Rectal smooth muscle tissue (tissue), 1 donor: ENCODE data around the gene DLG2.

Experiments
- H3K27ac ChIP-seq: one replicate; pipeline ENCODE4 v1.7.0; 2013; ENCODE audit warnings: low read depth, low read length, inconsistent platforms
- H3K27me3 ChIP-seq: one replicate; pipeline ENCODE4 v1.7.0; 2013; ENCODE audit warnings: low read length; ENCODE audit not compliant: control insufficient read depth, insufficient read depth
- H3K36me3 ChIP-seq: one replicate; pipeline ENCODE4 v1.7.0; 2013; ENCODE audit warnings: low read length; ENCODE audit not compliant: control insufficient read depth, insufficient read depth
- H3K4me1 ChIP-seq: one replicate; pipeline ENCODE4 v1.7.0; 2013; ENCODE audit warnings: low read length; ENCODE audit not compliant: control insufficient read depth, insufficient read depth
- H3K4me3 ChIP-seq: one replicate; pipeline ENCODE4 v1.7.0; 2013; ENCODE audit warnings: low read length
- H3K9ac ChIP-seq: one replicate; pipeline ENCODE4 v1.7.0; 2013; ENCODE audit warnings: low read length

DLG2 gene

GRCh38 chr11:83666149-83666548 lies 1961.0 kb downstream of the DLG2 start:
- H3K27me3 ChIP-seq = no peaks in the 10 kb centered on the region
- H3K4me3 ChIP-seq = no peak overlapping the region
- H3K4me1 ChIP-seq = no peaks in the 10 kb centered on the region
- no peak overlapping the region for H3K9ac ChIP-seq
- H3K27ac ChIP-seq = no peak overlapping the region
- H3K36me3 ChIP-seq = no peaks in the 10 kb centered on the region

GRCh38 chr11:83663988-83664387 lies 1963.2 kb downstream of the DLG2 start:
- H3K36me3 ChIP-seq = no peaks in the 10 kb centered on the region
- H3K4me3 ChIP-seq = no peak overlapping the region
- H3K27ac ChIP-seq = no peak overlapping the region
- no peaks in the 10 kb centered on the region for H3K27me3 ChIP-seq
- no peak overlapping the region for H3K9ac ChIP-seq
- no peaks in the 10 kb centered on the region for H3K4me1 ChIP-seq

DNA sequence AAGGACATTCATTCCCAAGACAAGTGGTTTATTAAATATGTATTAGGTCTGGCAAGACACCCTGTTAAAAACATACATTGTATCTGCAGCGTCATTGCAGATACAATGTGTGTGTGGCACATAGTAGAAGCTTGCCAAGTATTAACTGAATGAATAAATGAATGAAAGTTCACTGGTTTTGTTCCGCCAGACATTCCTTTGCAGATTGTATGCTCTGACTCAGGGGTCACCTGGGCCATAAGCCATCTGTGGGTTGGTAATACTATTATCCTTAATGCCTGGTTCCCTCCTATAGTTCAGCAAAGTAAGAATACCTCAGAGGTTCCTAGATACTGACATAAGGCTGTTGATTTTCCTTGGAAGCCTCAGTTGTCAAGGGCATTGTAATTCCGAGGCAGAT lies 1963.7 kb downstream of the DLG2 start:
- Histone ChIP-seq H3K4me1 (no peaks in the 10 kb centered on the region), H3K27me3 (no peaks in the 10 kb centered on the region), H3K4me3 (no peak overlapping the region), H3K9ac (no peak overlapping the region), H3K27ac (no peak overlapping the region), H3K36me3 (no peaks in the 10 kb centered on the region)

- Histone ChIP-seq H3K4me3 (no peak overlapping the region), H3K27ac (no peak overlapping the region), H3K9ac (no peak overlapping the region), H3K4me1 (no peaks in the 10 kb centered on the region), H3K36me3 (no peaks in the 10 kb centered on the region), H3K27me3 (no peaks in the 10 kb centered on the region)
Measured at GRCh38 chr11:83662494-83662893, 1964.7 kb downstream of the DLG2 start.

DNA sequence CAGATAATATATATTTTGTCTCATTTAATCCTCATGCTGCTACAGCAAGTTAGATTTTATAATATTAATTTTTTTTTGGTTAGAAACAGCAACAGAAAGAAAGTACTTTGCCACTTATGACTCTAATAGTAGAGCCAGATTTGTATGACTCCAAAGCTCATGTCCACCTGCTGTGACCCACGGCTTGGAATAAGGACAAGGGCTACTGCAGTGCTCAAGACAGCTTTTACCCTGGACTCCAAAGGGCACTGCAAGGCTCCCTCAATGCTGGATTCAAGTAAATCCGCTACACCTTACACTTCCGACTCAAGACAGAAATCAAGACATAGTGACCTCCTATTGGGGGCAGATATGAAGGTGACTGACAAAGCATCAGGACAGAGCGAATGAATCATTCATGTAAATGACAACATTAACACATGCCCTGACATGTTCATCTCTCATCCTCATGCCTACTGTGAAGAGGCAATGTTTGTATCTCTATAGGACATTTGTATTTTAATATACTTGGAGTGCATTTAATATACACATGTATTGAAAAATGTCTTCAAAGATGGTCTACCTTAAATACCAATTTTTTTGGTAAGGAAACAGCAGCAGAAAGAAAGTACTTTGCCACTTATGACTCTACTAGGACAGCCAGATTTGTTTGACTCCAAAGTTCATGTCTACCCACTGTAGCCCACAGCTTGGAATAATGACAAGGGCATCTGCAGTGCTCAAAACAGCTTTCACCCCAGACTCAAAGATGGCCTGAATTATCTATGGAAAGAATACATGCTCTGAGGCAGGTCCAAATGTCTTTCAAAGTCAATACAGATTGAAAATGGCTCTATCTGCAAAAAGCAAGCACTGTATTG lies 1965.4 kb downstream of the DLG2 start:
- H3K4me3 ChIP-seq = no peak overlapping the region
- H3K27ac ChIP-seq = no peak overlapping the region
- no peaks in the 10 kb centered on the region for H3K27me3 ChIP-seq
- no peak overlapping the region for H3K9ac ChIP-seq
- H3K4me1 ChIP-seq = no peaks in the 10 kb centered on the region
- no peaks in the 10 kb centered on the region for H3K36me3 ChIP-seq

- Histone ChIP-seq H3K27ac (no peak overlapping the region), H3K4me3 (no peak overlapping the region), H3K9ac (no peak overlapping the region), H3K36me3 (no peaks in the 10 kb centered on the region), H3K4me1 (no peaks in the 10 kb centered on the region), H3K27me3 (no peaks in the 10 kb centered on the region)
Measured at GRCh38 chr11:83659466-83659865, 1967.7 kb downstream of the DLG2 start.

DNA sequence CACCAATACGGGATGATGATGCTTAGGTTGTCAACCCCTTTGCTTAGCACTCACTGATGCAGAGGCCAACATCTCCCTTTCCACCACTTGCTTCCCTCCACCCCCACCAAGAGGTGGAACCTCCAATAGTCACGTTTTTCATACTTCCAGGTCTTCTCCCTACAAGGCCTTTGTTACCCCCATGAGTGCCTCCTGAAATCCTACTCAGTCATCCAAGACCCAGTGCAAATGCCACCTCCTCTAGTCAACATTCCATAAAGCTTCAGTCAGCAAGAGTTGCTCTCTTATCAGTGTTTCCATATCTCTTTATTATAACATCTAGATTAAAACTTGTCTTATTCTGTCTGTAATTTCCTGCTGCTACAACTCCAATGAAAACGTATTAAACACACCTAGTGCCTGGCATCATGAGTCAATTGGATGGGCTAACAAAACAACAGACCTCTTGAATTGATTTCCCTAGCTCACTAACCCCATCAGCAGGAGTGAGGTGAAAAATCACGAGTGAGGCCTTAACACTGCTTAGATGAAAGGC lies 1970.3 kb downstream of the DLG2 start:
- Histone ChIP-seq H3K4me1 (no peaks in the 10 kb centered on the region), H3K27ac (no peak overlapping the region)

DNA sequence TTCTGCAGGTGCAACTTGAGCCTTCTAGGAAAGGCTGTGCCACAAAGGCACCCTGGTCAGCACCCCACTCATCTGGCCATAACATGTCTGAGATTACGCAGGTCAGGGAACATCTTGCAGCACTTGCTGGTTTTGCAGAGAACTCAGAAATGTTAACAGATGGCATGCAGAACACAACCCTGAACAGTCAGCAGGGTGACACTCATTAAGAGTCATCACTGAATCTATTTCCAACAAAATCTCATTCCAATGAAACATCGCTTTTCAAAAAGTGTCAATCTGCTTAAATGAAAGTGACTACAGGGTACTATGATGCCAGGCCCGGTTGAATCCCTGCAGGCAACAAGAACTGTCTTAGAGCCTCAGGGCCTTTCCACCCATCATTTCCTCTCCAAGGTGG lies 1971.2 kb downstream of the DLG2 start:
- no peaks in the 10 kb centered on the region for H3K4me1 ChIP-seq
- no peak overlapping the region for H3K27ac ChIP-seq
- no peak overlapping the region for H3K4me3 ChIP-seq
- no peaks in the 10 kb centered on the region for H3K36me3 ChIP-seq
- H3K27me3 ChIP-seq = no peaks in the 10 kb centered on the region
- no peak overlapping the region for H3K9ac ChIP-seq

More for the DNA sequence above, 1970.3 kb downstream of the DLG2 start:
- Histone ChIP-seq H3K36me3 (no peaks in the 10 kb centered on the region), H3K9ac (no peak overlapping the region), H3K27me3 (no peaks in the 10 kb centered on the region), H3K4me3 (no peak overlapping the region)

DNA sequence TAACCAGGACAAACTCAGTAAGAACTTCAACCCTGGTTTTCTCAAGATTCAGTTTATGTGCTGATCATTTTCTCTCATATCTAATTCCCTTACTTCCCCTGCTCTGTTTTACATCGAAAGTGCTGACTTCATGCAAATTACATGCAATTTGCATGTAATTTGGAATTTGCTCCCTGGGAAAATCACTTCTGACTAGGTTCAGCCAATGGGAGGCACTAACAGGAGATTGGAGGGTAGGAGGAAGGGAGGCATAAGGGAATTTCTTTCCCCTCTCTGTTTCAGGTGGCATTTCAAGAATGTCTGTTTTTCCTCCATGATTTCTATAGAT lies 1977.7 kb downstream of the DLG2 start:
- H3K4me3 ChIP-seq = no peak overlapping the region
- H3K9ac ChIP-seq = no peak overlapping the region
- H3K4me1 ChIP-seq = no peaks in the 10 kb centered on the region
- H3K36me3 ChIP-seq = no peaks in the 10 kb centered on the region
- H3K27ac ChIP-seq = no peak overlapping the region
- no peaks in the 10 kb centered on the region for H3K27me3 ChIP-seq

DNA sequence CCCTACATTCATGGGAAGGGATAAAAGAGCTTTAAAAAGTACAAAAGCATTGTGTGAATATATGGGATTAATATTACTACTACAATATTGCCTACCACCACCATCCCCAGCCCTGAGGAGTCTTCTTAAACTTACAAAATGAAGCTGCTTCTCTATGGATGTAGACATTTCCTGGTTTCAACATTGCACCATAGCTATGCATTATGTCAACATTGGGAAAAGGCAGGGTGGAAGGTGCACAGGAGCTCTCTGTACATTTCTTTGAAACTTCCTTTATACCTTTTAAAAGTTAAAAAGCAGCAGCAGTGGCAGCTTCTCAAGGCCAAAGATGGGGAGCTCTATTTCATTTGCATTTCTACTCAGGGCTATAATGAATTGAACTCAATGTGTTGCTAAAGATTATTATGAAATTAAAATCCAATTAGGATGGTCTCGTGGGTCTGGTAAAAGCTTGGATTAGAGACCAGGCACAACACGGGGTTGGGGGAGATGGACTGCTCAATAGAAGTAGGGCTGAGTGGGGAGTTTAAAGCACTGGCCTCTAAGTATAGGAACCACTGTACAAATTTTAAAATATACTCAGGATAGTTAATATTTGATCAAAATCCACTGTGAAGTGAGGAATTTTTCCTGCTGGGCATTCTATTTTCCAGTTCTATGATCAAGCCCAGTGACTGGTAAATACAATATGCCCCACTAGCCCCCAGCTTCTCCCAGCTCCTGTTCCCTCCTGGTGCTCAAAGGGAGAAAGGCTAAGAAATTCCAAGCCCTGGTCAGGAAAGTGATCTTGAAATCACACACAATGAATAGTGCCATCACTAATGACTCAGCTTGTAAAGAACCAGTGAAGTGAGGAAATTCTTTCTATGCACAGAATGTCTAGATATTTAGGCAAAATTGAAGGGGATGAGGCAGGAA lies 1978.3 kb downstream of the DLG2 start:
- no peaks in the 10 kb centered on the region for H3K27me3 ChIP-seq
- H3K27ac ChIP-seq = no peak overlapping the region
- H3K4me1 ChIP-seq = no peaks in the 10 kb centered on the region

DNA sequence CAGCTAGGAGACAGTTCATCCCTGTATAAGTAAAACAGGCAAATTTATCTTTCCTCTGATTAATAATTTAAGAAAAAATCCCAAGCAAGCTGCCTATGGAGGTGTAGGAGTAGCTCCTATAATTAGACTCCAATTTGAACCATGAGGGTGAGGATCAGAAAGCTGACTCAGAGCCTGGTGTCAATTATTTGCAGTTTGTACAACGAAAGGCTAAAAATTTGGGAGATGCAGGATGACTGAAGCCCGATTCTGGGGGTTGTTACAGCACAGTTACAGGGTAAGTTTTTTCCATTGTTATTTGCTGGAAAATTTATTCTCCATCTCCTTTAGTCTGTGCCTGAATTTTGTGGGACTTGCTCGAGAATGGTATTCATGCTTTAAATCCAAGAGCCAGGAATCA lies 1981.6 kb downstream of the DLG2 start:
- Histone ChIP-seq H3K27me3 (no peaks in the 10 kb centered on the region), H3K4me3 (no peak overlapping the region), H3K36me3 (no peaks in the 10 kb centered on the region), H3K4me1 (no peaks in the 10 kb centered on the region), H3K9ac (no peak overlapping the region), H3K27ac (no peak overlapping the region)

More for the DNA sequence above, 1978.3 kb downstream of the DLG2 start:
- H3K36me3 ChIP-seq = no peaks in the 10 kb centered on the region
- no peak overlapping the region for H3K9ac ChIP-seq
- no peak overlapping the region for H3K4me3 ChIP-seq

GRCh38 chr11:83643115-83643514 lies 1984.0 kb downstream of the DLG2 start:
- Histone ChIP-seq H3K4me1 (no peaks in the 10 kb centered on the region), H3K27ac (no peak overlapping the region), H3K36me3 (no peaks in the 10 kb centered on the region), H3K9ac (no peak overlapping the region), H3K27me3 (no peaks in the 10 kb centered on the region), H3K4me3 (no peak overlapping the region)
